Retinal pigment epithelial cell (primary cell): ENCODE measurements around the gene NBEAL2.

Experiments used
- DNase-seq: peaks from one replicate; pipeline ENCODE4 v3.0.0-alpha.2; 2010; ENCODE audit warnings: low read depth
- H3K4me3 ChIP-seq: 2 replicates; pipeline ENCODE4 v1.5.1; 2011; ENCODE audit warnings: mild to moderate bottlenecking, low read length, control low read depth, moderate library complexity
- CTCF ChIP-seq: conservative IDR thresholded peaks from 2 replicates; pipeline ENCODE4 v1.5.1; 2011; ENCODE audit warnings: low read depth, low read length, control low read depth, inconsistent platforms

The NBEAL2 gene

GRCh38 chr3:46987743-46988401 lies 8.4 kb downstream of the NBEAL2 start:
- TF ChIP-seq CTCF, result no peak
- DNase-seq, result no peak
- H3K4me3 ChIP-seq, result no peak overlapping the region

- DNase-seq, result no peak
- H3K4me3 ChIP-seq, result no peak overlapping the region
- TF ChIP-seq CTCF, result no peak
Measured at GRCh38 chr3:46988616-46989015, 9.2 kb downstream of the NBEAL2 start.

GRCh38 chr3:46989146-46989810 lies 9.8 kb downstream of the NBEAL2 start:
- H3K4me3 ChIP-seq, result no peak overlapping the region
- no peak for TF ChIP-seq CTCF
- no peak for DNase-seq

- TF ChIP-seq CTCF, result no peak
- no peak overlapping the region for H3K4me3 ChIP-seq
- DNase-seq, result no peak
Measured at GRCh38 chr3:46990573-46991374, 11.3 kb downstream of the NBEAL2 start.

GRCh38 chr3:46991406-46992165 lies 12.1 kb downstream of the NBEAL2 start:
- no peak for TF ChIP-seq CTCF
- H3K4me3 ChIP-seq, result no peak overlapping the region
- no peak for DNase-seq

DNA sequence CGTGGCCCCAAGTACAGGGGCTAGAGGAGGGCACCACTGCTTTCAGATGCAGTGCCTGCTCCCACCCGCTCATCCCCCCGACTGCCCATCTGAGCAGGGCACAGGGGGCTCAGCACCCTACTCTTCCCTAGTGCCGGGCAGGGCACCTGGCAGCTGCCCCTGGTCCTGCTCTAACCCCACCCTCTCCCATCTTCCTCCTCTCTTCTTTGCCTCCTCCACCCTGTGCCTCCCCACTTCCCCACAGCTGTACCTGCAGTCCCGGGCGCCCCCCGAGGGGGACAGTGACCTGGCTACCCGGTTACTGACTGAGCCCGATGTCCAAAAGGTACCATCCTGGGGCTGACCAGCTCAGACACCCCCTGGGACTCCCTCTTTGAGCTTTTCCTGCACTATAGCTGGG lies 12.8 kb downstream of the NBEAL2 start:
- no peak for DNase-seq
- no peak for TF ChIP-seq CTCF
- no peak overlapping the region for H3K4me3 ChIP-seq
